ENCODE measurements around the gene ATP1A2. TPM values are rescaled to one million over a fixed set of nuclear protein-coding genes. Genes with fewer than 3 reads are reported as not detected.

Gene ATP1A2
- total and polyA plus RNA-seq, 3 experiments from 2014 or later = not detected

- H3K4me1 Mint-ChIP-seq = peaks cover 7 to 9% (median 7%) of the 10 kb centered on the region in 3 donors
- H3K27ac Mint-ChIP-seq = peak overlapping the region in 1 of 8 donors; percentile 25
- peaks cover 25 to 47% of the 10 kb centered on the region in 2 donors for H3K27me3 Mint-ChIP-seq
- Histone ChIP-seq H3K4me1 (ENCODE audit: insufficient read depth, low read length) (no peaks in the 10 kb centered on the region), H3K36me3 (ENCODE audit: insufficient read depth, low read length) (no peaks in the 10 kb centered on the region), H3K27ac (ENCODE audit: low read depth, low read length) (no peak overlapping the region), H3K4me3 (ENCODE audit: low read length) (no peak overlapping the region), H3K27me3 (ENCODE audit: insufficient read depth, low read length, poor library complexity, severe bottlenecking) (peaks cover 7% of the 10 kb centered on the region), H3K9me3 (ENCODE audit: low read length) (no peaks in the 10 kb centered on the region)
- no peak for DNase-seq
- no peak overlapping the region for H3K4me3 Mint-ChIP-seq
- POLR2A ChIA-PET = no interaction called here
- H3K9me3 Mint-ChIP-seq = no peaks in the 10 kb centered on the region
- CTCF ChIA-PET = no interaction called here
- no peaks in the 10 kb centered on the region for H3K36me3 Mint-ChIP-seq
These were observed 53.2 kb downstream of the ATP1A2 start for GRCh38 chr1:160168609-160169369.

DNA sequence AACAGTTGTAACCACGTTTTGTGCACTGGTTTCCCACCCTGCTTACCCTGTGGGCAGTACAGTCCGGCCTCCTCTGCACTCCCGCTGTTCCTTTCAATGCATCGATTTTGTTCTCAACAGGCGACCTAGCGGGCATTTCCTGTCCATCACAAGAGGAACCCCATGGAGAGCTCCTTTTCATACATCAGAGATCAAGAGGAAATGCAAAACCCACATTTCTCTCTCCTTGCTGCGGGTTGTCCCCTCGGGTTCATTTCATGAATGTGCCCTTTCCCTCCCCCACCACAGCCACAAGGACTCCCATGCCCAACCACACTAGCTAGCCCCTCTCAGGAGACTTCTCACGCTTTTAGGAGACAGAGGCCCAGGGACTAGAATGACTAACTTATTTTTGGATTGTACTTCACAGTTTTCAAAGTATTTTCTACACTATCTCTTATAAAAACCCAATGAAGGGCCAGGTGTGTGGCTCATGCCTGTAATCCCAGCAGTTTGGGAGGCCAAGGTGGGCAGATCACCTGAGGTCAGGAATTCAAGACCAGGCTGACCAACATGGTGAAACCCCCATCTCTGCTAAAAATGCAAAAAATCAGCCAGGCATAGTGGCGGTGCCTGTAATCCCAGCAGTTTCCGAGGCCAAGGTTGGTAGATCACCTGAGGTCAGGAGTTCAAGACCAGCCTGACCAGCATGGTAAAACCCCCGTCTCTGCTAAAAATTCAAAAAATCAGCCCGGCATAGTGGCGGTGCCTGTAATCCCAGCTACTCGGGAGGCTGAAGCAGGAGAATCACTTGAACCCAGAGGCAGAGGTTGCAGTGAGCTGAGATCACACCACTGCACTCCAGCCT is 54.2 kb downstream of the ATP1A2 start:
- H3K4me3 ChIP-seq (ENCODE audit: low read length) = no peak overlapping the region
- H3K36me3 Mint-ChIP-seq = no peaks in the 10 kb centered on the region
- no peaks in the 10 kb centered on the region for H3K4me1 ChIP-seq (ENCODE audit: insufficient read depth, low read length)
- H3K36me3 ChIP-seq (ENCODE audit: insufficient read depth, low read length) = no peaks in the 10 kb centered on the region
- peak overlapping the region in 4 of 8 donors; percentile 6 to 76 (median 34) for H3K27ac Mint-ChIP-seq
- POLR2A ChIA-PET = no interaction called here
- no peaks in the 10 kb centered on the region for H3K9me3 ChIP-seq (ENCODE audit: low read length)
- CTCF ChIA-PET = no interaction called here
- DNase-seq = no peak
- H3K27me3 ChIP-seq (ENCODE audit: insufficient read depth, low read length, poor library complexity, severe bottlenecking) = peaks cover 7% of the 10 kb centered on the region
- peaks cover 7 to 9% (median 7%) of the 10 kb centered on the region in 3 donors for H3K4me1 Mint-ChIP-seq
- H3K9me3 Mint-ChIP-seq = no peaks in the 10 kb centered on the region
- H3K27me3 Mint-ChIP-seq = peaks cover 23 to 44% of the 10 kb centered on the region in 2 donors
- no peak overlapping the region for H3K27ac ChIP-seq (ENCODE audit: low read depth, low read length)
- no peak overlapping the region for H3K4me3 Mint-ChIP-seq

- Mint-ChIP-seq H3K27ac (no peak overlapping the region), H3K36me3 (no peaks in the 10 kb centered on the region), H3K27me3 (peaks cover 14 to 38% of the 10 kb centered on the region in 2 donors), H3K9me3 (no peaks in the 10 kb centered on the region), H3K4me1 (peaks cover 7 to 9% (median 7%) of the 10 kb centered on the region in 3 donors), H3K4me3 (no peak overlapping the region)
- no peaks in the 10 kb centered on the region for H3K4me1 ChIP-seq (ENCODE audit: insufficient read depth, low read length)
- no peaks in the 10 kb centered on the region for H3K27me3 ChIP-seq (ENCODE audit: insufficient read depth, low read length, poor library complexity, severe bottlenecking)
- H3K27ac ChIP-seq (ENCODE audit: low read depth, low read length) = no peak overlapping the region
- DNase-seq = no peak
- H3K4me3 ChIP-seq (ENCODE audit: low read length) = no peak overlapping the region
- CTCF ChIA-PET = no interaction called here
- H3K9me3 ChIP-seq (ENCODE audit: low read length) = no peaks in the 10 kb centered on the region
- H3K36me3 ChIP-seq (ENCODE audit: insufficient read depth, low read length) = no peaks in the 10 kb centered on the region
- POLR2A ChIA-PET = no interaction called here
These were observed 55.8 kb downstream of the ATP1A2 start for GRCh38 chr1:160171354-160171753.

- H3K4me1 ChIP-seq (ENCODE audit: insufficient read depth, low read length) = no peaks in the 10 kb centered on the region
- Mint-ChIP-seq H3K9me3 (no peaks in the 10 kb centered on the region), H3K36me3 (no peaks in the 10 kb centered on the region), H3K27ac (no peak overlapping the region), H3K27me3 (peaks cover 11 to 34% of the 10 kb centered on the region in 2 donors), H3K4me3 (no peak overlapping the region), H3K4me1 (peaks cover 7 to 9% (median 7%) of the 10 kb centered on the region in 3 donors)
- no peaks in the 10 kb centered on the region for H3K36me3 ChIP-seq (ENCODE audit: insufficient read depth, low read length)
- CTCF ChIA-PET = no interaction called here
- no peaks in the 10 kb centered on the region for H3K27me3 ChIP-seq (ENCODE audit: insufficient read depth, low read length, poor library complexity, severe bottlenecking)
- POLR2A ChIA-PET = no interaction called here
- no peak for DNase-seq
- H3K9me3 ChIP-seq (ENCODE audit: low read length) = no peaks in the 10 kb centered on the region
- H3K27ac ChIP-seq (ENCODE audit: low read depth, low read length) = no peak overlapping the region
- no peak overlapping the region for H3K4me3 ChIP-seq (ENCODE audit: low read length)
These were observed 56.4 kb downstream of the ATP1A2 start for GRCh38 chr1:160171980-160172379.

GRCh38 chr1:160177231-160177630 is 61.7 kb downstream of the ATP1A2 start:
- H3K27ac ChIP-seq (ENCODE audit: low read depth, low read length) = no peak overlapping the region
- POLR2A ChIA-PET = no interaction called here
- Mint-ChIP-seq H3K4me3 (no peak overlapping the region), H3K4me1 (no peaks in the 10 kb centered on the region), H3K9me3 (no peaks in the 10 kb centered on the region), H3K27ac (no peak overlapping the region), H3K27me3 (peaks cover 10 to 46% of the 10 kb centered on the region in 2 donors), H3K36me3 (no peaks in the 10 kb centered on the region)
- DNase-seq = no peak
- no peaks in the 10 kb centered on the region for H3K36me3 ChIP-seq (ENCODE audit: insufficient read depth, low read length)
- H3K4me3 ChIP-seq (ENCODE audit: low read length) = no peak overlapping the region
- CTCF ChIA-PET = no interaction called here
- H3K9me3 ChIP-seq (ENCODE audit: low read length) = no peaks in the 10 kb centered on the region
- no peaks in the 10 kb centered on the region for H3K4me1 ChIP-seq (ENCODE audit: insufficient read depth, low read length)
- H3K27me3 ChIP-seq (ENCODE audit: insufficient read depth, low read length, poor library complexity, severe bottlenecking) = no peaks in the 10 kb centered on the region

- Histone ChIP-seq H3K27ac (ENCODE audit: low read depth, low read length) (no peak overlapping the region), H3K4me1 (ENCODE audit: insufficient read depth, low read length) (no peaks in the 10 kb centered on the region), H3K9me3 (ENCODE audit: low read length) (no peaks in the 10 kb centered on the region), H3K27me3 (ENCODE audit: insufficient read depth, low read length, poor library complexity, severe bottlenecking) (no peaks in the 10 kb centered on the region), H3K4me3 (ENCODE audit: low read length) (no peak overlapping the region), H3K36me3 (ENCODE audit: insufficient read depth, low read length) (no peaks in the 10 kb centered on the region)
- Mint-ChIP-seq H3K27ac (peak overlapping the region in 1 of 8 donors; percentile 19), H3K9me3 (no peaks in the 10 kb centered on the region), H3K4me1 (no peaks in the 10 kb centered on the region), H3K4me3 (no peak overlapping the region), H3K36me3 (no peaks in the 10 kb centered on the region), H3K27me3 (peaks cover 9 to 45% of the 10 kb centered on the region in 2 donors)
- ChIA-PET CTCF (no interaction called here), POLR2A (no interaction called here)
- DNase-seq = no peak
These were observed 62.1 kb downstream of the ATP1A2 start for GRCh38 chr1:160177667-160178066.

DNA sequence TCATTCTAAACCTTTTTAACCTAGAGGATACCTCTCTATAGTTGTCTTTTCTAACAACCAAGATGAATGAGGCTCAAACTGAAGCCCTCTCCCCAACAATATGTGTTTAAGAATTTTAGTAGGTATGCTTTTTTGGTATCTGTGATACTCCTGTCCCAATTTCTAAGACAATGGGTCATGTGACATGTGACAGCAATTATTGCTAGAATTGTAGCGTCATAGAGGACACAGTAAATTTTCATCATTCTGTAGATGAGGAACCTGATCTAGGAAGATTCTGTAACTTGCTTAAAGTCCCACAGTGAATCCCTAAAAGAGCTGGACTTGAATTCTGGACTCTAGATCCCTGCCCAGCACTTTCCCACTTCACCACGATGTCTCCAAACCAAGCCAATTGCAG is 63.2 kb downstream of the ATP1A2 start:
- CTCF ChIA-PET = no interaction called here
- POLR2A ChIA-PET = no interaction called here
- Histone ChIP-seq H3K4me1 (ENCODE audit: insufficient read depth, low read length) (no peaks in the 10 kb centered on the region), H3K36me3 (ENCODE audit: insufficient read depth, low read length) (no peaks in the 10 kb centered on the region), H3K27me3 (ENCODE audit: insufficient read depth, low read length, poor library complexity, severe bottlenecking) (no peaks in the 10 kb centered on the region), H3K4me3 (ENCODE audit: low read length) (no peak overlapping the region), H3K27ac (ENCODE audit: low read depth, low read length) (no peak overlapping the region), H3K9me3 (ENCODE audit: low read length) (no peaks in the 10 kb centered on the region)
- Mint-ChIP-seq H3K36me3 (no peaks in the 10 kb centered on the region), H3K4me3 (no peak overlapping the region), H3K27me3 (peaks cover 4 to 39% of the 10 kb centered on the region in 2 donors), H3K27ac (no peak overlapping the region), H3K9me3 (no peaks in the 10 kb centered on the region), H3K4me1 (no peaks in the 10 kb centered on the region)
- DNase-seq = no peak

DNA sequence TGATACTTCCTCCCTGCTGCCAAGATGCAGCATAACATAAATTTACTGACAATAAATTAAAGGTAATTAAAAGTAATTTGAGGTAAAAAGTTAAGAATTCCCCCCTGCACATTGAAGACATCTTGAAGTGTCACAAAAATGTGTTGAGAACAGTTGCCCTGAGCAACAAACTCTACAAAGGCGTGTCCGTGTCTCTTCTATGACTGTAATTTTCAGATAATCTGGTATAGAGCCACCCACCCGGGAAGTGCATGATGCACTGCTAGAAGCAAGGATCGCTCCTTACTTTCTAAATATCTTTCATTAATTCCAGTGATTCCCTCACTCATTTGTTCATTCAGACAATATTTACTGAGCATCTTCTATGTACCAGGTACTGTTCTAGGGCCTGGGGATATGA is 63.8 kb downstream of the ATP1A2 start:
- POLR2A ChIA-PET = no interaction called here
- H3K9me3 ChIP-seq (ENCODE audit: low read length) = no peaks in the 10 kb centered on the region

More for the DNA sequence above, 63.8 kb downstream of the ATP1A2 start:
- Mint-ChIP-seq H3K4me1 (no peaks in the 10 kb centered on the region), H3K4me3 (no peak overlapping the region), H3K36me3 (no peaks in the 10 kb centered on the region), H3K27ac (peak overlapping the region in 1 of 8 donors; percentile 3), H3K9me3 (no peaks in the 10 kb centered on the region), H3K27me3 (peaks cover 4 to 36% of the 10 kb centered on the region in 2 donors)
- no peak for DNase-seq
- Histone ChIP-seq H3K4me3 (ENCODE audit: low read length) (no peak overlapping the region), H3K4me1 (ENCODE audit: insufficient read depth, low read length) (no peaks in the 10 kb centered on the region), H3K27me3 (ENCODE audit: insufficient read depth, low read length, poor library complexity, severe bottlenecking) (no peaks in the 10 kb centered on the region), H3K27ac (ENCODE audit: low read depth, low read length) (no peak overlapping the region), H3K36me3 (ENCODE audit: insufficient read depth, low read length) (no peaks in the 10 kb centered on the region)
- CTCF ChIA-PET = no interaction called here
